Epithelial cell of proximal tubule (primary cell): ENCODE measurements around the gene GJA4. TPM values are rescaled to one million over a fixed set of nuclear protein-coding genes. Genes with fewer than 3 reads are reported as not detected.

Experiments
- DNase-seq: peaks from one replicate; pipeline ENCODE4 v3.0.0-alpha.2; 2011; ENCODE audit warnings: low read depth
- H3K4me3 ChIP-seq: 2 replicates; pipeline ENCODE4 v1.5.1; 2011; ENCODE audit warnings: low read depth, mild to moderate bottlenecking, low read length
- total RNA-seq: library from RNA; depleted of rRNA; stranded (reverse); fragments of >200 nt; gene quantifications from 2 replicates; pipeline ENCODE4 v1.2.3, GENCODE V29; 2015
- TF ChIP-seq, protein P1 (sequence below): conservative IDR thresholded peaks from 2 replicates; pipeline ENCODE4 v1.5.1; 2012; ENCODE audit warnings: low read depth, mild to moderate bottlenecking, low read length

The GJA4 gene
- total RNA-seq, 1 donor from 2014 or later, result not detected

DNA sequence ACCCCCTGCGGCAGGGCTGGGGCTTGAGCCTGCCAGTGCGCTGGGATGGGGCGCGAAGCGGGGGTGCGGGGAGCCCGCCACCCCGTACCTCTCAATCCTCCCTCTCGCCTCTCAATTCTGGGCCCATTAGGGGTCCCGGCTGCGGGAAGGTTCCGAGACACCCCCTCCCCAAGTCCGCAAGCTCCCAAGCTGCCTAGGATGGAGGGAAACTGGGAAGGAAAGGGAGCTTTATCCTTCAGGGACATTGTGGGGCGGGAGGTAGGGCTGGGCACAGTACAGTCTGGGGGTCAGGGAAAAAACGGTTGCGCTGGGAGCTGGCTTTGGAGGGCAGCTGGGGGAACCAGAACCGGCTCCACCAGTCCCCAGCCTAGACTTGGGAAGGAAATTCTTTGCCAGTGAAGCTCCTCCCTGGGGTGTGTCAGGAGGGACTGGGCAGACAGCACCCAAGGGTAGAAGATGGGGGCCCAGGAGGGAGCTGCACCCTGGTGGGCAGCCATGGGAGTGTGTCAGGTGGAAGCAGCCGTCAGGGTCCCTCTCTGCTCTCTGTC lies 10.9 kb upstream of the GJA4 start:
- H3K4me3 ChIP-seq, result peak overlapping the region; percentile 67
- no peak for DNase-seq
- TF ChIP-seq, protein P1, sequence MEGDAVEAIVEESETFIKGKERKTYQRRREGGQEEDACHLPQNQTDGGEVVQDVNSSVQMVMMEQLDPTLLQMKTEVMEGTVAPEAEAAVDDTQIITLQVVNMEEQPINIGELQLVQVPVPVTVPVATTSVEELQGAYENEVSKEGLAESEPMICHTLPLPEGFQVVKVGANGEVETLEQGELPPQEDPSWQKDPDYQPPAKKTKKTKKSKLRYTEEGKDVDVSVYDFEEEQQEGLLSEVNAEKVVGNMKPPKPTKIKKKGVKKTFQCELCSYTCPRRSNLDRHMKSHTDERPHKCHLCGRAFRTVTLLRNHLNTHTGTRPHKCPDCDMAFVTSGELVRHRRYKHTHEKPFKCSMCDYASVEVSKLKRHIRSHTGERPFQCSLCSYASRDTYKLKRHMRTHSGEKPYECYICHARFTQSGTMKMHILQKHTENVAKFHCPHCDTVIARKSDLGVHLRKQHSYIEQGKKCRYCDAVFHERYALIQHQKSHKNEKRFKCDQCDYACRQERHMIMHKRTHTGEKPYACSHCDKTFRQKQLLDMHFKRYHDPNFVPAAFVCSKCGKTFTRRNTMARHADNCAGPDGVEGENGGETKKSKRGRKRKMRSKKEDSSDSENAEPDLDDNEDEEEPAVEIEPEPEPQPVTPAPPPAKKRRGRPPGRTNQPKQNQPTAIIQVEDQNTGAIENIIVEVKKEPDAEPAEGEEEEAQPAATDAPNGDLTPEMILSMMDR, result no peak

DNA sequence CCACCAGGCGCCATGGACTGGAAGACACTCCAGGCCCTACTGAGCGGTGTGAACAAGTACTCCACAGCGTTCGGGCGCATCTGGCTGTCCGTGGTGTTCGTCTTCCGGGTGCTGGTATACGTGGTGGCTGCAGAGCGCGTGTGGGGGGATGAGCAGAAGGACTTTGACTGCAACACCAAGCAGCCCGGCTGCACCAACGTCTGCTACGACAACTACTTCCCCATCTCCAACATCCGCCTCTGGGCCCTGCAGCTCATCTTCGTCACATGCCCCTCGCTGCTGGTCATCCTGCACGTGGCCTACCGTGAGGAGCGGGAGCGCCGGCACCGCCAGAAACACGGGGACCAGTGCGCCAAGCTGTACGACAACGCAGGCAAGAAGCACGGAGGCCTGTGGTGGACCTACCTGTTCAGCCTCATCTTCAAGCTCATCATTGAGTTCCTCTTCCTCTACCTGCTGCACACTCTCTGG lies 8.0 kb upstream of the GJA4 start:
- DNase-seq, result no peak
- TF ChIP-seq, protein P1, result no peak
- H3K4me3 ChIP-seq, result no peak overlapping the region

DNA sequence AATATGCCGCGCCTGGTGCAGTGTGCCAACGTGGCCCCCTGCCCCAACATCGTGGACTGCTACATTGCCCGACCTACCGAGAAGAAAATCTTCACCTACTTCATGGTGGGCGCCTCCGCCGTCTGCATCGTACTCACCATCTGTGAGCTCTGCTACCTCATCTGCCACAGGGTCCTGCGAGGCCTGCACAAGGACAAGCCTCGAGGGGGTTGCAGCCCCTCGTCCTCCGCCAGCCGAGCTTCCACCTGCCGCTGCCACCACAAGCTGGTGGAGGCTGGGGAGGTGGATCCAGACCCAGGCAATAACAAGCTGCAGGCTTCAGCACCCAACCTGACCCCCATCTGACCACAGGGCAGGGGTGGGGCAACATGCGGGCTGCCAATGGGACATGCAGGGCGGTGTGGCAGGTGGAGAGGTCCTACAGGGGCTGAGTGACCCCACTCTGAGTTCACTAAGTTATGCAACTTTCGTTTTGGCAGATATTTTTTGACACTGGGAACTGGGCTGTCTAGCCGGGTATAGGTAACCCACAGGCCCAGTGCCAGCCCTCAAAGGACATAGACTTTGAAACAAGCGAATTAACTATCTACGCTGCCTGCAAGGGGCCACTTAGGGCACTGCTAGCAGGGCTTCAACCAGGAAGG lies 7.4 kb upstream of the GJA4 start:
- no peak for DNase-seq
- TF ChIP-seq, protein P1, result no peak
- no peak overlapping the region for H3K4me3 ChIP-seq

DNA sequence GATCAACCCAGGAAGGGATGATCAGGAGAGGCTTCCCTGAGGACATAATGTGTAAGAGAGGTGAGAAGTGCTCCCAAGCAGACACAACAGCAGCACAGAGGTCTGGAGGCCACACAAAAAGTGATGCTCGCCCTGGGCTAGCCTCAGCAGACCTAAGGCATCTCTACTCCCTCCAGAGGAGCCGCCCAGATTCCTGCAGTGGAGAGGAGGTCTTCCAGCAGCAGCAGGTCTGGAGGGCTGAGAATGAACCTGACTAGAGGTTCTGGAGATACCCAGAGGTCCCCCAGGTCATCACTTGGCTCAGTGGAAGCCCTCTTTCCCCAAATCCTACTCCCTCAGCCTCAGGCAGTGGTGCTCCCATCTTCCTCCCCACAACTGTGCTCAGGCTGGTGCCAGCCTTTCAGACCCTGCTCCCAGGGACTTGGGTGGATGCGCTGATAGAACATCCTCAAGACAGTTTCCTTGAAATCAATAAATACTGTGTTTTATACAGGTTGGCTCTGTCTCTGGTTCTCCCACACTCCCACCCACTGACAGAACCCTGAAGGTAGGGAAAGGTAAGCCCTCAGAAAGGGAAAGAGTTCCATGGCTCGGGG lies 6.8 kb upstream of the GJA4 start:
- TF ChIP-seq, protein P1, result no peak
- DNase-seq, result no peak
- no peak overlapping the region for H3K4me3 ChIP-seq

DNA sequence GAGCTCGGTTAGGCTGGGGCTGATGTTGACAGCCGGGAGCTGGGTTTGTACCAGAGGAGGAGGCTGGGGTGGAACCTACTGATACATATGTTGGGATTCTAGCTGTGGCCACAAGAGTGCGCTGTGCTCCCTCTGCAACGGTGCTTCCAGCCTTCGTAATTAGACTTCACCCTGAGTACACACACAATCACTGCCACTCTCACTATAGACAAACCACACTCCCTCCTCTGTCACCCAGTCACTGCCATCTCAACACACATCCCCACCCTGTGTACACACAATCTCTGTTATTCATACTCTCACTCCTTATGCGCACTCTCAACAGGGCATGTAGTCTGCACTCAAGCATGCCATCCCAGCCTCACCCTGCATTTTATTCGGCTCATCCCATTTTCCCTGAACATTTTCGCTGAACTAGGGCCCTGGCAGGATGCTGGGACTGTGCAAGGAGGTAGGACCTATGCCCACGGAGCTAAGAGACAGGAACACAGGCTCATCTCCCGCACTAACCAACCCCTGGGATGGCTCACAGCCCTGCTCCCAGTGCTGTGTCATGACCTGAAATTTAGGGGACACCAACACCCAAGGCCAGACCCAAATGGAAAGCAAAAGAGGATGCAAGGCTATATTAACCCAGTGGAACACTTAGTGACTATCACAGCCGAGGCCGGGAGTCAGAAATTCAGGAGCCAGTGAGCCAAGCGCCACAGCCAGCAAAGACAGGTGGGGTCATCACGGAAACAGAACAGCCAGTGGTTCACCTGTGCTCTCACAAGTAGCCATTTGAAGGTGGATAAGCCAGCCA lies 6.1 kb upstream of the GJA4 start:
- TF ChIP-seq, protein P1, result peak; percentile 88
- DNase-seq, result peak; percentile 22
- no peak overlapping the region for H3K4me3 ChIP-seq

DNA sequence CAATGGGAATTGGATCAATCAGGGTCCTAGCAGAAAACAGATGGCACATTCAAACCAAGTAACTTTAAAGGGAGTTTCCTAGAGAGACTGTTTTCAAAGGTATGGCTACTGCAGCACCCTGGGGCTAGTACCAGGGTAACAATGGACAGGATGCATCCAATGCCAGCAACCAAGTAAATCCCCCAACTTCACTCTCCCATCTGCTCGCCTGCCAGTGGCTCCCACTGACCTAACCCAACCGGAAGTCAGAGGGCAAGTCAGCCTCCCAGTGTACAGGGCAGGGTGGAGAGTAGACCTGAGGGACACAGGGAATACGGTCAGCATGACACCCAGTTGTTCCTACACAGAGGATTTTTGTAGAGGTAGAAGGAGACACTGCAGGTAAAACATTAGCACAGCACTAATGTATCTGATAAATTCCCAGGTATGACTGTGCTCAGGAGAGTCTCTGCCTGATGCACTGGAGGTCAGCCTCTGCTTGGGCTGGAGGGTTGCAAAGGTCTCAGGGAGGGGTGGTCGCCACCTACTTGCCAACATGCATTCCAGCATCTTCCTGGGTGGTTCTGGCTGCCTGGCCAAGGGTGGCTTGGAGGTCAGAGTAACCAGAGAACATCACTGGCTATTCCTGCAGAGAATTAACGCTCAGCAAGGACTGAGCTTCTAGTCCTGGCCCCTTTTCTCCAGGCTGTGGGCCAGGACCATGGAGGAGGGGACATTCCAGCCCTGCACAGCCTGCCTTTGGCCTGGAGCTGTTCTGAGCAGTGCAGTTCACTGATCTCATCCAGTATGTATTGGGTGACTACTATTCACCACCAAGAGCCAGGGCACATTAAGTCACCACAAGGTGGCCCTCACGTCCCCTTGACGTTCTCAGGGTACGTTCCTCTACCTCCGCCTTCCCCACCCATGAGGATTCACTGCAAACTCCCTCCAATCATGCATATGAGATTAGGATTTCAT lies 5.1 kb upstream of the GJA4 start:
- no peak for DNase-seq
- no peak overlapping the region for H3K4me3 ChIP-seq
- TF ChIP-seq, protein P1, result peak; percentile 39
